T-helper 9 cell (primary cell): ENCODE data around the gene HBD.
"Not testable (repeated sequence)": the region's sequence is repeated elsewhere in the genome, so short reads cannot be mapped to it uniquely, and the experiment has no call there.

ENCODE experiments used
- DNase-seq: peaks from one replicate; pipeline ENCODE4 v3.0.0-alpha.2; 2020
- total RNA-seq, 2 donors: gene quantifications; one replicate each; lab custom pipeline; 2026; lab: John Stamatoyannopoulos, UW

The HBD gene
- total RNA-seq, result 0 reads per million in 2 donors

- no peak for DNase-seq
These were observed at the start of gene HBD for GRCh38 chr11:5234381-5234834. Gene HBD, minus strand, starts transcription at chr11:5234483. Its CDS starts 50 bp downstream, at chr11:5234433.

- DNase-seq, result no peak
These were observed 49.6 kb upstream of the HBD start for GRCh38 chr11:5283882-5284281.

- DNase-seq, result no peak
These were observed 48.8 kb upstream of the HBD start for GRCh38 chr11:5283086-5283485.

DNA sequence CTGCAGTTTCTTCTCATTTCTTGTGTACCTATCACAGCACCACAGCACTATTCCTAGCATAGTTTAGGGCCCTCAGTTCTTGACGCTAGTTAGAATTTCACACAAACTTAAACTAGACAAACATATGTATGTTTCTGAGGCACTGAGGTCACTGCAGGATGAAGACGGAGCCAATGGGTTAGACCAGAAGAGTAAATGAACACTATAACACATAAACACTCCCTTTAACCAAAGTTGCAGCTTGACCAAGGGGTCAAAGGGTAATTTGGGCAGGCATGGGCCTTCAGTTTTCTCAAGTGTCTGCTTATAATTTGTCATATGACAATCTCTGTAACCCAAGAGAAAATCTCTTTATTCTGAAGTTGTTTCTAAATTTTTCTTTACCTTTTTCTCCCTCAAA lies 48.3 kb upstream of the HBD start:
- DNase-seq, result no peak

DNA sequence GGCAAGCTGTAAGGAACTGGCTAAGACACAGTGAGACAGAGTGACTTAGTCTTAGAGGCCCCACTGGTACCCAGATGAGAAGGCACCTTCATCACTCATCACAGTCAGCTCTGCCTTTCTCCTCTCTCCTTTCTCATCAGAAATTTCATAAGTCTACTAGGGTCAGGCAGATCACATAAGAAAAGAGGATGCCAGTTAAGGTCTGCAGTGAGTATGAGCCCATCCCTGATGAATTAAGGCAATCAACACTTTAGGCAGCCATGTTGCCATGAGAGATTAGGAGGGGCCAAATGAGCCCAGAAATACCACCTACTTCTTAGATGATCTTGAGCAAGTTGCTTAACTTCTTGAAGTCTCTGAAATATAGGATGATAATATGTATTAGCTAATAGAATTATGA lies 47.3 kb upstream of the HBD start:
- DNase-seq, result no peak

- DNase-seq, result no peak
These were observed 46.4 kb upstream of the HBD start for GRCh38 chr11:5280582-5281102.

DNA sequence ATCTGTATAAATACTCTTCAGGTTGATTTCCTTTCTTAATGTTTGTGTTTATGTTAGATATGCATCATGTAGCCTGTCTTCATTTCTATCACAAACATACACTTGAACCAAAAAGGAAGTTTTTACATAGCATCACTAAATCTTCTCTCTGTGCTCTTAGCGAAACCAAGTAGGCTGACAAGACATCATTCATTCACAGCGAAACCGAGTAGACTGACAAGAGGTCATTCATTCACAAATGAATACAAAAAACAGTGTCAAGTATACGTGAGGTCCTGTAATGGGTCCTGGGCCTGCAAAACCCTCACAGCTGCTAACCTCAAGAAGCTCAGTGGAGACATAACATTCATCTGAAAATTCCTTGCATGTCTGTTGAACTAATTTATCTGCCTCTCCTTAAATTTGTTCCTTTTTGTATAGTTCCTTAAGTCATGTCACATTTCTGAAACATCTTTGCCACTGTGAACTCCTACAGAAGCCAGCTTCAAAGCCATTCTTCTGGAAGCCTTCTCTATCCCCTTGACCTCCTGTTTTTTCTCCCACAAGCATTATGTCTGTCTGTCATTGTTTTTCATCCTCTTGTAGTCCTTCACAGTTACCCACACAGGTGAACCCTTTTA lies 45.3 kb upstream of the HBD start:
- no peak for DNase-seq

DNA sequence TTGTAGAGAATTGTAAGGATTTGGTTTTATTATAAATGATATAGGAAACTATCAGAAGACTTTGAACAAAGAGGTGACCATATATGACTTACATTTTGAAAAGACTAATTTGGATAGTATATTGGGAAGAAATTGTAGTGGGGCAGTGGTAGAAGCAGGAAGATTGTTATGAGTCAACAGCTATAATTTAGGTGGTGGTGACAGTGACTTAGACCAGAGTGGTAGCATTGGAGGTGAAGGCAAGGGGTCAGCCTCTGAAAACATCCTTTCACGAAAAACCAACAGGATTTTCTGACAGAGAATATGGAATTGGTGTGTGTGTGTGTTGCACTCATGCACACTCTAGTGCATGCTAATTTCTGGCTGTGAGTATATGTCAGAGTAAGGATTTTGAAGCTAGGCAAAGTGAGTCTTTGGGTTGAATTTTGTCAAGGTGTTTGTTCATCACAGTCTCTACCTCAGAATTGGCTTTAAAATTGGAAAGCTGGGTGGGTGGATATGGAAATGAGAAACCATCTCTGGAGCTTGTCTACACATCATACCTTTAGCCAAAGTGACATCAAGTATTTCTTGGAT lies 43.6 kb upstream of the HBD start:
- no peak for DNase-seq

- no peak for DNase-seq
These were observed 42.4 kb upstream of the HBD start for GRCh38 chr11:5276697-5277096.

DNA sequence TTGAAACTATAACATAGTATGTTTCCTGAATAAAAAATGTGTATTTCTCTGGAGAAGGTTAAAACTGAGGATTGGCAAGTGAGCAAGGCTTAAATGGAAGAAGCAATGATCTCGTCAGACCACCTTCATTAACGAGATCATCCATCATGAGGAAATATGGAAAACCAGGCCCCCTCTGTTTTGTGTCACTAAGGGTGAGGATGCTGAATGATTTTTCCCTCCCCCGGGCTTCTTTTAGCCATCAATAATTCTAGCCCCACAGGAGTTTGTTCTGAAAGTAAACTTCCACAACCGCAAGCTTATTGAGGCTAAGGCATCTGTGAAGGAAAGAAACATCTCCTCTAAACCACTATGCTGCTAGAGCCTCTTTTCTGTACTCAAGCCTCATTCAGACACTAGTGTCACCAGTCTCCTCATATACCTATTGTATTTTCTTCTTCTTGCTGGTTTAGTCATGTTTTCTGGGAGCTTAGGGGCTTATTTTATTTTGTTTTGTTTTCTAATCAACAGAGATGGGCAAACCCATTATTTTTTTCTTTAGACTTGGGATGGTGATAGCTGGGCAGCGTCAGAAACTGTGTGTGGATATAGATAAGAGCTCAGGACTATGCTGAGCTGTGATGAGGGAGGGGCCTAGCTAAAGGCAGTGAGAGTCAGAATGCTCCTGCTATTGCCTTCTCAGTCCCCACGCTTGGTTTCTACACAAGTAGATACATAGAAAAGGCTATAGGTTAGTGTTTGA lies 41.3 kb upstream of the HBD start:
- no peak for DNase-seq

DNA sequence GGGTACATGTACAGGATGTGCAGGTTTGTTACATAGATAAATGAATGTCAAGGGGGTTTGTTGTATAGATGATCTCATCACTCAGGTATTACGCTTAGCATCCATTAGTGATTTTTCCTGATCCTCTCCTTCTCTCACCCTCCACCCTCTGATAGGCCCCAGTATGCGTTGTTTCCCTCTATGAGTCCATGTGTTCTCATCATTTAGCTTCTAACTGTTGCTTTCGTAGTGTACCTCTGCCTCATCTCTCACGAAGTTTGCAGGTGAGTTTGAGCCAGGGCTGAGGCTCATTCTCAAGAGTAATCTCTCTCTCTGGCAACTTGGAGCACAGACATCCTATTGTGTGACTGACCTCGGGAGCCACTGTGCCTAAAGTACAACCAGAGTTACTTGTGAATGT lies 40.1 kb upstream of the HBD start:
- no peak for DNase-seq

- DNase-seq, result no peak
These were observed 38.2 kb upstream of the HBD start for GRCh38 chr11:5272395-5273017.

- no peak for DNase-seq
These were observed 35.4 kb upstream of the HBD start, which contains the start of gene HBE1 for GRCh38 chr11:5269715-5270147. Gene HBE1, minus strand, starts transcription at chr11:5269945. Its CDS starts 55 bp downstream, at chr11:5269890.

GRCh38 chr11:5267033-5267563 lies 32.8 kb upstream of the HBD start:
- DNase-seq, result no peak

DNA sequence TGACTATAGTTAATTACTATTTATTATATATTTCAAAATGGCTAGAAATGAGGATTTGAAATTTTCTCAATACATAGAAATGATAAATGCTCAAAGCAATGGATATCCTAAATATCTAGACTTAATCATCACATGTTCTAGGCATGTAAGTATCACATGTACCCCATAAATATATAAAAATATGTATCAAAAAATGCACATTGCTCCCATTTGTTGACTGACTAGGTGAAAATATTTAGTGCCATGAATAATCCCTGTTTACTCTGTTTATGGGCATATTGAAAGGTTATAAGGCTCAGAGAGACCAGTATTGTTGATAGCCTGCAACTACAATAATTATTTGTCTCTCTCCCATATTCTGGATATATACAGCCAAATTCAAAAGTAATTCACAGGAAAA lies 32.3 kb upstream of the HBD start:
- DNase-seq, result no peak

DNA sequence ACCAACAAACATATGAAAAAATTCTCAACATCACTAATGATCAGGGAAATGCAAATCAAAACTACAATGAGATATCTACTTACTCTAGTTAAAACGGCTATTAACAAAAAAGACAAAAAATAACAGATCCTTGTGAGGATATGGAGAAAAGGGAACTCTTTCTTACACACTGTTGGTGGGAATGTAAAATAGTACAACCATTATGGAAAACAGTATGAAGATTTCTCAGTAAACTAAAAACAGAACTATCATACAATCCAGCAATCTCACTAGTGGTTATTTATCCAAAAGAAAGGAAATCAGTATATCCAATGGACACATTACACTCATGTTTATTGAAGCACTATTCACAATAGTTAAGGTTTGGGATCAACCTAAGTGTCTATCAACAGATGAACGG lies 31.5 kb upstream of the HBD start:
- DNase-seq, result no peak

DNA sequence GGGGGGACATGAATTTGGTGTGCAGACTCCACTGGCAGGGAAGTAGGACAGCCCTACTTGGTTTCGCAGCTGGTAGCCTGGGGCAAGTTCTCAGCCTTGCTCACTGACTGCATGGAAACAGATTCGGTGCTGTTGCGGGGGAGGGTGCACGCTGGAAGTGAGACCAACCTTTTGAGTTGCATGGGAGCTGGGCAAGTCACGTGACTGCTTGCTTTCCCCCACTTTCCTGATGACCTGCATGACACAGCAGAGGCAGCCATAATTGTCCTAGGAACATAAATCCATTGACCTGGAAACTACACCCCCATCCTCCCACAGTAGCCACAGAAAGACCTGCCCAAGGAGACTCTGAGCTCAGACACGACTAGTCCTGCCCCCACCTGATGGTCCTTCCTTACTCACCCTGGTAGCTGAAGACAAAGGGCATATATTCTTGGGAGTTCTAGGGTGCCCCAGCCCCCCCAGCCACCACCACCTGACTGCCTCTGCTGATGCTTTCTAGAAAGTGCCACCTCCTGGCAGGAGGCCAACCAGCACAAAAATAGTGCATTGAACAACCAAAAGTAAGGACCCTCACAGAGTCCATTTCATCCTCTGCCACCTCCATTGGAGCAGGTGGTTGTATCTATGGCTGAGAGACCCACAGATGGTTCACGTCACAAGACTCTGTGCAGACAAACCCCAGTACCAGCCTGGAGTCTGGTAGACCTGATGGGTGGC lies 24.4 kb upstream of the HBD start:
- no peak for DNase-seq

DNA sequence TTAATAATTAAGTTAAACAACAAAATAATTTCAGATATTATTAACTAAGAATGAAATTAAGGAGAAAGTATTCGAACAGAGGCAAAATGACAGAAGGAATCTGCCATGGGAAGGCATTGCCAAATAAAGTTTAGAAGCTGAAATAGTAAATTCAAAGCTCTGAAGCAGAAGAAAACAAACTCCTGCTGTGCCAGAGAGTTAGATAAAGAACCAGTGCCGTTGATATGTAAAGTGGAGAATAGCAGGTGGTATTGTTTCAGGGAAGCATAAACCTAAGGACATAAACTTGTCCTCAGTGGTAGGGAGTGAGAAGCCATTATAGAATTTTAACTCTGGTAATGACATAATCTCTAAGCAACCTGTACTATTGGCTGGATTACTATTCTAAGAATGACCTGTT lies 23.0 kb upstream of the HBD start:
- no peak for DNase-seq

GRCh38 chr11:5254646-5255413 lies 20.5 kb upstream of the HBD start, which contains the start of gene HBG2:
Gene HBG2, minus strand, starts transcription at chr11:5254781. Its CDS starts 53 bp downstream, at chr11:5254728.
- not testable (repeated sequence) for DNase-seq

DNA sequence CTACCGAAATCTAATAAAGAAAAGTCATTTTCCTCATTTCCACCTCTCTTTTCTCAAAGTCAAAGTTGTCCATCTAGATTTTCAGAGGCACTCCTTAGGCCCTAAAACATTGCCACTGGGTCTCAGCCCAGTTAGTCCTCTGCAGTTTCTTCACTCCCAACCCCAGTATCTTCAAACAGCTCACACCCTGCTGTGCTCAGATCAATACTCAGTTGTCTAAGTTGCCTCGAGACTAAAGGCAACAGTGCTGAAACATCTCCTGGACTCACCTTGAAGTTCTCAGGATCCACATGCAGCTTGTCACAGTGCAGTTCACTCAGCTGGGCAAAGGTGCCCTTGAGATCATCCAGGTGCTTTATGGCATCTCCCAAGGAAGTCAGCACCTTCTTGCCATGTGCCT lies 19.7 kb upstream of the HBD start:
- not testable (repeated sequence) for DNase-seq

- DNase-seq, result not testable (repeated sequence)
These were observed 19.2 kb upstream of the HBD start for GRCh38 chr11:5253440-5253839.
